ENCODE measurements around the gene CLDN16.

CLDN16 gene

GRCh38 chr3:190381441-190381840, 6.5 kb upstream of the CLDN16 start:
- no peak for DNase-seq

- DNase-seq: no peak
Observed at GRCh38 chr3:190382082-190382481, 5.9 kb upstream of the CLDN16 start.

DNA sequence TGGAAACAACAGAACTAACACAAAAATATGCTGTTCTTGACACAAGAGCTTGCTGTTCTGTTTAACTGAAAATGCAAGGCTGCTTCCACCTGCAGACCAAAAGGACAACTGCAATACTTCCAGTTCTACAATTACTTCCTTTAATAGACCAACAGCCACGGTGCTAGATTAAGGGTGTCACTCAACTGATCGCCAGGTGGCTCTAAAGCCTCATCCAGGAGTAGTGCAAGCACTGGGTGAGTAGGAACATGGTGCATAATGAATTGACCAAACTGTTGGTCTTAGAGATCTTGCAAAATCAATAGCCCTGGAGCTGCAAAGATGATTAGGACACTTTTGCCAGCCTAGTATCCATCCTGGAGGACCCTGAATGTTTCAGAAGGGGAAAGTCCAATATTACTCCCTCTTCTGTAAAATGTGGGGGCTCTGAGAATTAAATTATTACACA, 3.6 kb upstream of the CLDN16 start:
- DNase-seq: no peak

GRCh38 chr3:190385731-190386688, 2.0 kb upstream of the CLDN16 start:
- DNase-seq: no peak

DNA sequence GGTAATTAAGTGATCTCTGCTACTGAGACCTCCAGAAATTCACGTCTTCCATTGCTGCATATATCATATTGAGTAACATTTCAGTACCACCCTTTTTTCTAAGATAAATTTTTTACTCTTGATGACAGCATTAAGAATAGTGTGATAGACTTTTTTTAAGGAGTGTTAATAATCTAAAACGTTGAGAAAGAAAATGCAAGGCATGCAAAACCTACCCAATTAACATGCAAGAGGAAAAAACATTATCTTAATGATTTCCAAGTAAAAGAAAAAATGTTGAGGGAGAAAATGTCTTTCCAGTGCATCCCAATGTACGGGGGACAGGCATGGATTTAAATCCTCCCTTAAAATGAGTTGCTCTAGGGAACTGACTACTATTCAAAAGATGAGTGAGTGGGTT, 740 bp downstream of the CLDN16 start:
- no peak for DNase-seq

GRCh38 chr3:190396001-190396400, 8.0 kb downstream of the CLDN16 start:
- no peak for DNase-seq

- no peak for DNase-seq
Observed at GRCh38 chr3:190397889-190398288, 9.9 kb downstream of the CLDN16 start.

- DNase-seq: no peak
Observed at GRCh38 chr3:190399677-190400076, 11.7 kb downstream of the CLDN16 start.

GRCh38 chr3:190401963-190402362, 14.0 kb downstream of the CLDN16 start:
- no peak for DNase-seq

DNA sequence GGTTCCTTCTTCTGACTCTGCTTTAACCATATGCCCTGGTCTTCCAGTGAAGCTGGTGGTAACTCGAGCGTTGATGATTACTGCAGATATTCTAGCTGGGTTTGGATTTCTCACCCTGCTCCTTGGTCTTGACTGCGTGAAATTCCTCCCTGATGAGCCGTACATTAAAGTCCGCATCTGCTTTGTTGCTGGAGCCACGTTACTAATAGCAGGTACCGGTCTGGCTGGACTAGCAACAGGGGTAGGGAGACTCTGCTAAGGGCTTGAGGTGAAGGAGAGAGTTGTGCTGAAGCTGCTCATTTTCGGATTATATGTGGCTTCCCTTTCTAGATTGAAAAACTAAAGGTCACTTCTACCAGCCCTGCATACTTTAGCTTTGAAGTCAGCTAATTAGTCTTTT, 16.8 kb downstream of the CLDN16 start:
- no peak for DNase-seq

DNA sequence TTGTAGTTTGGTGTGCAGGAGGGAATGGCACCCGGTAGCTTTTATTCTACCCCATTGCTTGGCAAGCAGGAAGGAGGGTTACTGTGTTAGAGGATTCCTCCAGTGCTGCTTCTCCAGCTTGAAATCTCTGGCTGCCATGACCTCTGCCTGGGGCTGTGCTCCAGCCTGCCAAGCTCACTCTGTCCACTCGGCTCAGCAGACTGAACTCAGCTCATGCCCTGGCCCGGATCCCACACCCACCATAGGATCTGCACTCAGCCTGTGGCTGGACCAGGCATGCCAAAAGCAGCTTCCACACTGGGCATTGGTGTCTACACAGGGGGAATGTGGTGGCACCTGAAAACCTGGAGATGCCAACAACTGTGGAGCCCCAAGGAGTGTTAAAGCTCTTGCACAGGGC, 26.3 kb downstream of the CLDN16 start:
- no peak for DNase-seq

DNA sequence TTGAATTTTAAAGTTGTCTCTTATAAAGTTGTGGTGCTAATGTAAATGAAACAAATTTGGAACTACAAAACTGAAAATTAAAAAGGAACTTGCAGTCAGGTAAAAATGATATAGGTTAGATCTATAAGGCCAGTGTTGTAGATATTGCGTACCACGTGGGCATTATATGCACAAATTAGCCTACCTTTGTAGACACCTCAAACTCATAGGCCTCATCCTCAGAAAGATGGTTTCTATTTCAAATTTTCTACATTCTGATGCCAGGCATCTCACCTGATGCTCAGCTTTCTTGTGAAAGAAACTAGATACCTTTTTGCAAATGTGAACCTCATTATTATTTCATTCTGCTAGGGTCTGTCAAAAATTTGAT, 36.1 kb downstream of the CLDN16 start:
- DNase-seq: no peak

GRCh38 chr3:190424478-190425439, 36.8 kb downstream of the CLDN16 start:
- peak; percentile 30 for DNase-seq

GRCh38 chr3:190425833-190426232, 37.9 kb downstream of the CLDN16 start:
- no peak for DNase-seq

DNA sequence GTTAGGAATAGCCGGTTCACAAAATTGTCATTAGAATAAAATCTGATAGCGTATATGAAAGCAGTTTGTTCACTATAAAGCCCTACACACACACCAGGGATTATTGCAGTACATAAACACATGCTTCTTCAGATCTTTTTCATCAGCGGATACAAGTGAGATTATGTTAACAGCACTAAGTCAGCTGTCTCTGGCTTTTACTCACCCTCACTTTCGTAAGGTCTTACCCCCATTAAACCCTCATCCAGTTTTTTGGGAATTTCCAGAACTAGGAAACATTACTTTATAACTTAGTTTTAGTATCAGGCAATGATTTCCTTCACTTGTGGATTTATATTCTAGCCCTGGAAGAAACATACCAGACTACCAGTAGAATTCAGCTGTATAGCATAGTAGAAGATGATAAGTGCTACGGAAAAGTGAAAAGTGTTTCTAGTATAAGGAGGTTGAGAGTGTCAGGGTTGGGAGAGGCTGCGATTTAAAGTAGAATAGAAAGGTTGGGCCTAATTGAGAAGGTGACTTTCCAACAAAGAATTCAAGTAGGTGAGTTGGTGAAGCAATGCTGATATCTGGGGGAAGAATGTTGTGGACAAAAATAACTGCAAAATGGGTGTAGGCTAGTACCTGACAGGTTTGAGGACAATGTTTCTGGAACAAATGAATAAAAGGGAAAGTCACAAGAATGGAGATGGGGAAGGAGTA, 39.0 kb downstream of the CLDN16 start:
- no peak for DNase-seq

DNA sequence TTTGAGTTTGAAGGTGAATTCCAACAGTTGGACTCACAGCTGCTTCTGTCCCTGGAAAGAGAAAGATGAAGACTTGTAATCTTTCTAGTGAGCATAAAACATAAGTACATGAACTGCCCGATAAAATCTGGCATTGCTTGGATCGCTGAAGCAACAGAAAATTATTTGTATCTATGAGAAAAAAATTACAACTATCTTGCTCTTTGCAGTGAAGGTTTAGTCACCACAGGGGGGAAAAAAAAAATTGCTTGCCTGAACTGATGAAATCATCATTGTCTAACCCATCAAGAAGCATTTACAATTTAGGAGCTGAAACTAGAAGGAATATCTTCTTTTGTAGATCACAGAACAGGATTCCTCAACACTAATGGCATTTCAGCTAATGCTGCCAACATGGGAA, 41.7 kb downstream of the CLDN16 start:
- no peak for DNase-seq

- DNase-seq: no peak
Observed at GRCh38 chr3:190430906-190431305, 42.9 kb downstream of the CLDN16 start.

DNA sequence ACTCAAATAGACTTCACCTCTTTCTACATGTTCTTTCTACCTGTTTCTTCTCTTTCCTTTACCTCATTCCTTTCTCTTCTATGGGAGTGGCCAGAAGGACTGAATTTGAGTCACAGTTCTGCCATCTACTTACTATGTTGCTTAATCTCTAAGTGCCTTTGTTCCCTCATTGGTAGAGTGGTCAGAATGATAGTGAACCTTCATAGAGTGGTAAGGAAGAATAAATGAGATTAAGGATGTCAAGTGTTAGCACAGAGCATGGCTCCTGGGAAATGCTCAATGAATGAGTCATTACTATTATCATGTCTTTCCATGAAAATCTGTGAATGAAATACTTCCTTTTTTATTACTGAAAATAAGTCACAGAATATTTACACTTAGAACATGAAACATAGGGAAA, 44.3 kb downstream of the CLDN16 start:
- no peak for DNase-seq

- no peak for DNase-seq
Observed at GRCh38 chr3:190433626-190434025, 45.7 kb downstream of the CLDN16 start.

DNA sequence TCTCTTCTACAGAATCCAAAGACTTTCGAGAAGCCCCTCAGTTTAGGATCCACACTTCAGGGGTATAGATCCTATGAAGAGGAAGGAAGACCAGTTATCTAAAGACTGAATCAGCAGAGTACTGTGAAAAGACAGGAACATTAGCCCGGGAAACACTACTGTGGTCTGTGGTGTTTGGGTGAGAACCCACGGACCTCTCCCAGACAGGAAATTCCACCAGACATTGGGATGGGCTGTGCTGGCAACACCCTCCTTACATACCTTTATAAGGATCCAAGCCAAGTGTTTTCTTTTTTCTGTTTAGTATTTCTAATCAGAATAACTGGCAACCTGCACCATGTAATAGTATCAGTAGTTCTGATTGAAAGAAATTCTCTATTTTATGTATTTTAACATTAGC, 47.7 kb downstream of the CLDN16 start:
- DNase-seq: no peak

DNA sequence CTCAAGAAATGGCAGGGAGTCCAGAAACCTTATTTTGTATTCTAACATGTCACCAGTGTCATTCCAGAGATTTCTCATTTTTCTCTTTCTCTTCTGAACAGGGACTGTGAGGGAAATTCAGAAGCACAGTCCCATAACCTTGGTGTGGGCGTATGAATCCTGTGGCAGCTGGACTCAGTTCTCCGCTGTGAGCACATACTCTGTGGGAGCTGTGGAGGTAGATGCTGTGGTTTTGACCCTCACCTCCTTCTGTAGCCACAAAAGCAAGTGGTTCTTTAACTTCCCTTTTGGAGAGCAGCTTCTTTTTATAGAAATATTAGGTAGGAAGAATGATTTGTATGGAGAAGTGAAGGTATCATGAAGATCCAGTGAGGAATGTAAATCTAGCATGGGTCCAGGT, 48.4 kb downstream of the CLDN16 start:
- DNase-seq: no peak

- DNase-seq: no peak
Observed at GRCh38 chr3:190442240-190442639, 54.3 kb downstream of the CLDN16 start.

GRCh38 chr3:190443257-190443656, 55.3 kb downstream of the CLDN16 start:
- DNase-seq: no peak

Measured in activated naive CD4-positive, alpha-beta T cell treated with Interleukin-2 at 50 U/mL for 16 hours (primary cell).